ENCODE data around the gene METAP2. TPM values are rescaled to one million over a fixed set of nuclear protein-coding genes. Genes with fewer than 3 reads are reported as not detected.
"Not testable (repeated sequence)": the region's sequence is repeated elsewhere in the genome, so short reads cannot be mapped to it uniquely, and the experiment has no call there.

METAP2 gene
- total RNA-seq = 22.0 TPM

- DNase-seq (ENCODE audit: low spot score) = peak; percentile 98
- peak; percentile 97 for ATAC-seq
These were observed at the start of gene METAP2 for GRCh38 chr12:95473884-95474659. Gene METAP2 (plus strand): TSS chr12:95474152. CDS start chr12:95474180, 28 bp downstream.

- ATAC-seq (peak; percentile 73), DNase-seq (ENCODE audit: low spot score) (no peak)
These were observed 49.5 kb upstream of the METAP2 start for GRCh38 chr12:95424271-95424994.

GRCh38 chr12:95429172-95429510 is 44.8 kb upstream of the METAP2 start:
- no peak for DNase-seq (ENCODE audit: low spot score)

GRCh38 chr12:95431120-95431519 is 42.8 kb upstream of the METAP2 start:
- ATAC-seq = no peak

More at GRCh38 chr12:95429172-95429510, 44.8 kb upstream of the METAP2 start:
- no peak for ATAC-seq

GRCh38 chr12:95435355-95435754 is 38.6 kb upstream of the METAP2 start:
- ATAC-seq = no peak
- no peak for DNase-seq (ENCODE audit: low spot score)

More at GRCh38 chr12:95431120-95431519, 42.8 kb upstream of the METAP2 start:
- DNase-seq (ENCODE audit: low spot score) = no peak

- DNase-seq (ENCODE audit: low spot score) = no peak
- ATAC-seq = no peak
These were observed 36.4 kb upstream of the METAP2 start for GRCh38 chr12:95437565-95437964.

- DNase-seq (ENCODE audit: low spot score) (no peak), ATAC-seq (no peak)
These were observed 34.3 kb upstream of the METAP2 start for GRCh38 chr12:95439461-95440230.

GRCh38 chr12:95440401-95440800 is 33.6 kb upstream of the METAP2 start:
- ATAC-seq = no peak
- DNase-seq (ENCODE audit: low spot score) = no peak

- DNase-seq (ENCODE audit: low spot score) (no peak), ATAC-seq (no peak)
These were observed 30.5 kb upstream of the METAP2 start for GRCh38 chr12:95443459-95443858.

GRCh38 chr12:95445099-95445498 is 28.9 kb upstream of the METAP2 start:
- ATAC-seq = not testable (repeated sequence)

GRCh38 chr12:95445884-95446505 is 28.0 kb upstream of the METAP2 start:
- DNase-seq (ENCODE audit: low spot score) (no peak), ATAC-seq (peak; percentile 68)

More at GRCh38 chr12:95445099-95445498, 28.9 kb upstream of the METAP2 start:
- not testable (repeated sequence) for DNase-seq (ENCODE audit: low spot score)

- ATAC-seq (peak; percentile 96), DNase-seq (ENCODE audit: low spot score) (peak; percentile 70)
These were observed 27.4 kb upstream of the METAP2 start for GRCh38 chr12:95446506-95446900.

- ATAC-seq = not testable (repeated sequence)
These were observed 24.3 kb upstream of the METAP2 start for GRCh38 chr12:95449656-95450055.

GRCh38 chr12:95452501-95452900 is 21.5 kb upstream of the METAP2 start:
- not testable (repeated sequence) for ATAC-seq; DNase-seq (ENCODE audit: low spot score)

More at GRCh38 chr12:95449656-95450055, 24.3 kb upstream of the METAP2 start:
- DNase-seq (ENCODE audit: low spot score) = not testable (repeated sequence)

GRCh38 chr12:95453881-95454280 is 20.1 kb upstream of the METAP2 start:
- not testable (repeated sequence) for DNase-seq (ENCODE audit: low spot score); ATAC-seq

GRCh38 chr12:95454780-95455215 is 19.2 kb upstream of the METAP2 start:
- peak; percentile 78 for DNase-seq (ENCODE audit: low spot score)
- not testable (repeated sequence) for ATAC-seq

- not testable (repeated sequence) for DNase-seq (ENCODE audit: low spot score)
These were observed 16.3 kb upstream of the METAP2 start for GRCh38 chr12:95457605-95458004.

GRCh38 chr12:95458761-95459160 is 15.2 kb upstream of the METAP2 start:
- DNase-seq (ENCODE audit: low spot score) = no peak
- ATAC-seq = no peak

More at GRCh38 chr12:95457605-95458004, 16.3 kb upstream of the METAP2 start:
- not testable (repeated sequence) for ATAC-seq

GRCh38 chr12:95459310-95459709 is 14.6 kb upstream of the METAP2 start:
- ATAC-seq (peak; percentile 80), DNase-seq (ENCODE audit: low spot score) (peak; percentile 54)

- DNase-seq (ENCODE audit: low spot score) (no peak), ATAC-seq (peak; percentile 19)
These were observed 13.8 kb upstream of the METAP2 start for GRCh38 chr12:95460105-95460504.

All from left lobe of liver (tissue), 2 donors.